ENCODE measurements around the gene RAB4B.

Gene RAB4B

DNA sequence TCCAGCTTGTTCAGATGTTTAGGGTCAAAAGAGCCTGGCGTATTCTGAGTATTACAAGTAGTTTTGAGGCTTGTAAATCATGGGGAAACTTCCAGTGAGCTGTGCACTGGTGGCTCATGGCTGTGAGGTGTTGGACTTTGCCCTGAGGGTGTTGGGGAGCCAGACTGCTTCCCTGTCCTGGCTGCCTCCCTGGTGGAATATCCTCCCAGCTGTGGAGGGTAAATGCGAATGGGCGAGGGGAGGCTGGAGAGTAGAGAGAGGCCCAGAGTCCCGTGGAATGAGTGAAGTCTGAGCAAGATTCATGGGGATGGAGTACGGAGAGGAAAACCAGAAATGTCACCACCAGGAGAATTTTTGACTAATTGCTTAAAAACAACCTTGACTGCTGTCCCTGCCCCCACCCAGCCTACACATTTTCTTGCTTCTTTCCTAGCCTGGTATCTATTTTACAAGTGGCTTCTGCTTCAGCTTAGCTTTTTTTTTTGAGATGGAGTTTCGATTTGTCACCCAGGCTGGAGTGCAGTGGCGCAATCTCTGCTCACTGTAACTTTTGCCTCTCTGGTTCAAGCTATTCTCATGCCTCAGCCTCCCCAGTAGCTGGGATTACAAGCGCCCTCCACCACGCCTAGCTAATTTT, 23.3 kb upstream of the RAB4B start:
- peaks cover 6% of the 10 kb centered on the region for H3K4me1 ChIP-seq (ENCODE audit: control insufficient read depth, low read depth, low read length)
- peak overlapping the region; percentile 27 for H3K9ac ChIP-seq (ENCODE audit: low read length)
- no peak overlapping the region for H3K27ac ChIP-seq (ENCODE audit: low read depth, low read length)
- H3K36me3 ChIP-seq (ENCODE audit: control insufficient read depth, insufficient read depth, low read length): peaks cover 13% of the 10 kb centered on the region
- H3K56ac ChIP-seq (ENCODE audit: low read length): peak overlapping the region; percentile 58
- no peak for DNase-seq
- no peak overlapping the region for H4K8ac ChIP-seq (ENCODE audit: low read depth, low read length)
- peaks cover 63% of the 10 kb centered on the region for H3K79me2 ChIP-seq (ENCODE audit: control insufficient read depth, insufficient read depth, low read length)
- no peak overlapping the region for H3K4ac ChIP-seq (ENCODE audit: low read depth, low read length)
- H3K23ac ChIP-seq (ENCODE audit: low read length): no peak overlapping the region
- peaks cover 15% of the 10 kb centered on the region for H3K79me1 ChIP-seq (ENCODE audit: low read length)
- WGBS (ENCODE audit: extremely low coverage, insufficient coverage, low lambda C conversion rate): no CpG with 5 or more reads among the region's 9 CpGs
- no peak overlapping the region for H2BK15ac ChIP-seq (replicated peaks; ENCODE audit: low read depth)
- H3K4me3 ChIP-seq (ENCODE audit: low read length): no peak overlapping the region
- H4K5ac ChIP-seq (ENCODE audit: low read length): no peak overlapping the region
- no peak overlapping the region for H3K18ac ChIP-seq (ENCODE audit: low read length)
- H2AK5ac ChIP-seq (ENCODE audit: low read length): no peak overlapping the region
- H3K4me2 ChIP-seq (ENCODE audit: low read length): peak overlapping the region; percentile 43
- H3K27me3 ChIP-seq (ENCODE audit: insufficient read depth, low read length, poor library complexity): no peaks in the 10 kb centered on the region
- H2BK120ac ChIP-seq (ENCODE audit: low read depth, low read length): no peak overlapping the region
- no peak overlapping the region for H2BK5ac ChIP-seq (ENCODE audit: low read length)

- H3K9ac ChIP-seq (ENCODE audit: low read length): no peak overlapping the region
- no peak overlapping the region for H3K23ac ChIP-seq (ENCODE audit: low read length)
- H3K56ac ChIP-seq (ENCODE audit: low read length): no peak overlapping the region
- no peak overlapping the region for H3K4me2 ChIP-seq (ENCODE audit: low read length)
- H3K18ac ChIP-seq (ENCODE audit: low read length): no peak overlapping the region
- H3K79me1 ChIP-seq (ENCODE audit: low read length): peaks cover 12% of the 10 kb centered on the region
- no peak for DNase-seq
- no peak overlapping the region for H2AK5ac ChIP-seq (ENCODE audit: low read length)
- H4K5ac ChIP-seq (ENCODE audit: low read length): no peak overlapping the region
- H2BK5ac ChIP-seq (ENCODE audit: low read length): no peak overlapping the region
- H4K8ac ChIP-seq (ENCODE audit: low read depth, low read length): no peak overlapping the region
- no peak overlapping the region for H3K4me3 ChIP-seq (ENCODE audit: low read length)
- H2BK120ac ChIP-seq (ENCODE audit: low read depth, low read length): no peak overlapping the region
- no peak overlapping the region for H3K27ac ChIP-seq (ENCODE audit: low read depth, low read length)
- no peak overlapping the region for H2BK15ac ChIP-seq (replicated peaks; ENCODE audit: low read depth)
- no peak overlapping the region for H3K4ac ChIP-seq (ENCODE audit: low read depth, low read length)
- no peaks in the 10 kb centered on the region for H3K27me3 ChIP-seq (ENCODE audit: insufficient read depth, low read length, poor library complexity)
- peaks cover 64% of the 10 kb centered on the region for H3K79me2 ChIP-seq (ENCODE audit: control insufficient read depth, insufficient read depth, low read length)
- no CpG with 5 or more reads among the region's 3 CpGs for WGBS (ENCODE audit: extremely low coverage, insufficient coverage, low lambda C conversion rate)
- H3K36me3 ChIP-seq (ENCODE audit: control insufficient read depth, insufficient read depth, low read length): peaks cover 16% of the 10 kb centered on the region
- peaks cover 4% of the 10 kb centered on the region for H3K4me1 ChIP-seq (ENCODE audit: control insufficient read depth, low read depth, low read length)
Observed at GRCh38 chr19:40755248-40755624, 22.8 kb upstream of the RAB4B start.

DNA sequence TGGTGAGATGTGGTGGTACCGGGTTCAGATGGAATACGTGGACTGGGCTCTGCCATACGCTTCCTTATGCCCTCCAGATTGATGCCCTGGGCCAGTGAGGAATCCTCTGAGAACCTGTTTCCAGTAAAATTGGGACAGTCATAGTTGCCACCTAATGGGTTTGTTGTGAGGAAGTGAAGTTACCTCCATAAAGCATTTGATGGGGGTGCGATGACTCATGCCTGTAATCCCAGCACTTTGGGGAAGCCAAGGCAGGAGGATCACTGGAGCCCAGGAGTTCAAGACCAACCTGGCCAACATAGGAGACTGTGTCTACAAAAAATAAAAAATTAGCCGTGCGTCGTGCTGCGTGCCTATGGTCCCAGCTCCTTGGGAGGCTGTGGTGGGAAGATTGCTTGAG, 22.3 kb upstream of the RAB4B start:
- Histone ChIP-seq H2AK5ac (ENCODE audit: low read length) (no peak overlapping the region), H3K36me3 (ENCODE audit: control insufficient read depth, insufficient read depth, low read length) (peaks cover 18% of the 10 kb centered on the region)

DNA sequence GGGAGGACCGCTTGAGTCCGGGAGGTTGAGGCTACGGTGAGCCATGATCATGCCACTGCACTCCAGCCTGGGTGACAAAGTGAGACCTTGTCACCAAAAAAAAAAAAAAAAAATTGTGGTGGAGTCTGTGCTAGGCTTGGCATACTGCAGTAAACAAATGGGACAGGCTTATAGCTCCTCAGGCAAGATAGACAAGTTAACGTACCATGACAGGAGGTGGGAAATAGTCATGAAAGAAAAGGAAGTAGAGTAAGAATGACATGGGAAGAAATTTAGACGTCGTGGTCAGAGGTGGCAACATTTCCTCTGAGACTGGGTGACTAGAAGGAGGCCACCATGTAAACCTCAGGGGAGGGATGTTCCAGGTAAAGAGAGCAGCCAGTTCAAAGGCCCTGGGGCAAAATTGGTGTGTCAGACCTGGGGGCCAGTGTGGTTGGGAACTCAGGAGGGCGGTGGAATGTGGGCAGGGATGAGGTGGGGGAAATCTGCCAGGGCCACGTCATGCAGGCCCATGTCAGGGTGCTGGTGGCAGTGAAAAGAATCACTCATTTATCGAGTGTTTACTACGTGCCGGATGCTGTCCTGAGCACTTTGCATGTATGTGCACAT, 21.4 kb upstream of the RAB4B start:
- peaks cover 4% of the 10 kb centered on the region for H3K4me1 ChIP-seq (ENCODE audit: control insufficient read depth, low read depth, low read length)
- H3K56ac ChIP-seq (ENCODE audit: low read length): no peak overlapping the region
- no peak for DNase-seq
- no peak overlapping the region for H4K8ac ChIP-seq (ENCODE audit: low read depth, low read length)
- H3K18ac ChIP-seq (ENCODE audit: low read length): no peak overlapping the region
- H3K23ac ChIP-seq (ENCODE audit: low read length): no peak overlapping the region
- no peak overlapping the region for H3K4me3 ChIP-seq (ENCODE audit: low read length)
- H4K5ac ChIP-seq (ENCODE audit: low read length): no peak overlapping the region
- H3K9ac ChIP-seq (ENCODE audit: low read length): no peak overlapping the region
- H3K27ac ChIP-seq (ENCODE audit: low read depth, low read length): no peak overlapping the region
- H2BK15ac ChIP-seq (replicated peaks; ENCODE audit: low read depth): no peak overlapping the region
- H2BK120ac ChIP-seq (ENCODE audit: low read depth, low read length): no peak overlapping the region
- H2AK5ac ChIP-seq (ENCODE audit: low read length): no peak overlapping the region
- H3K36me3 ChIP-seq (ENCODE audit: control insufficient read depth, insufficient read depth, low read length): peaks cover 18% of the 10 kb centered on the region
- H3K79me2 ChIP-seq (ENCODE audit: control insufficient read depth, insufficient read depth, low read length): peaks cover 61% of the 10 kb centered on the region
- no CpG with 5 or more reads among the region's 11 CpGs for WGBS (ENCODE audit: extremely low coverage, insufficient coverage, low lambda C conversion rate)
- no peak overlapping the region for H2BK5ac ChIP-seq (ENCODE audit: low read length)
- H3K4ac ChIP-seq (ENCODE audit: low read depth, low read length): no peak overlapping the region
- no peaks in the 10 kb centered on the region for H3K27me3 ChIP-seq (ENCODE audit: insufficient read depth, low read length, poor library complexity)
- H3K79me1 ChIP-seq (ENCODE audit: low read length): peaks cover 12% of the 10 kb centered on the region
- no peak overlapping the region for H3K4me2 ChIP-seq (ENCODE audit: low read length)

More for the DNA sequence above, 22.3 kb upstream of the RAB4B start:
- H4K5ac ChIP-seq (ENCODE audit: low read length): no peak overlapping the region
- no peaks in the 10 kb centered on the region for H3K27me3 ChIP-seq (ENCODE audit: insufficient read depth, low read length, poor library complexity)
- H2BK120ac ChIP-seq (ENCODE audit: low read depth, low read length): no peak overlapping the region
- H2BK5ac ChIP-seq (ENCODE audit: low read length): no peak overlapping the region
- no peak overlapping the region for H3K4ac ChIP-seq (ENCODE audit: low read depth, low read length)
- H3K9ac ChIP-seq (ENCODE audit: low read length): no peak overlapping the region
- no peak for DNase-seq
- H3K23ac ChIP-seq (ENCODE audit: low read length): no peak overlapping the region
- no peak overlapping the region for H4K8ac ChIP-seq (ENCODE audit: low read depth, low read length)
- peaks cover 4% of the 10 kb centered on the region for H3K4me1 ChIP-seq (ENCODE audit: control insufficient read depth, low read depth, low read length)
- H3K18ac ChIP-seq (ENCODE audit: low read length): no peak overlapping the region
- no peak overlapping the region for H2BK15ac ChIP-seq (replicated peaks; ENCODE audit: low read depth)
- no peak overlapping the region for H3K4me3 ChIP-seq (ENCODE audit: low read length)
- H3K79me1 ChIP-seq (ENCODE audit: low read length): peaks cover 12% of the 10 kb centered on the region
- WGBS (ENCODE audit: extremely low coverage, insufficient coverage, low lambda C conversion rate): no CpG with 5 or more reads among the region's 8 CpGs
- no peak overlapping the region for H3K56ac ChIP-seq (ENCODE audit: low read length)
- peaks cover 67% of the 10 kb centered on the region for H3K79me2 ChIP-seq (ENCODE audit: control insufficient read depth, insufficient read depth, low read length)
- no peak overlapping the region for H3K27ac ChIP-seq (ENCODE audit: low read depth, low read length)
- no peak overlapping the region for H3K4me2 ChIP-seq (ENCODE audit: low read length)

- Histone ChIP-seq H3K56ac (ENCODE audit: low read length) (no peak overlapping the region), H3K27me3 (ENCODE audit: insufficient read depth, low read length, poor library complexity) (no peaks in the 10 kb centered on the region), H2BK15ac (replicated peaks; ENCODE audit: low read depth) (no peak overlapping the region), H4K8ac (ENCODE audit: low read depth, low read length) (no peak overlapping the region), H3K4me1 (ENCODE audit: control insufficient read depth, low read depth, low read length) (peaks cover 4% of the 10 kb centered on the region), H3K18ac (ENCODE audit: low read length) (no peak overlapping the region), H3K4ac (ENCODE audit: low read depth, low read length) (no peak overlapping the region), H4K5ac (ENCODE audit: low read length) (no peak overlapping the region), H3K9ac (ENCODE audit: low read length) (no peak overlapping the region), H3K4me3 (ENCODE audit: low read length) (no peak overlapping the region), H3K79me2 (ENCODE audit: control insufficient read depth, insufficient read depth, low read length) (peaks cover 45% of the 10 kb centered on the region), H2BK5ac (ENCODE audit: low read length) (no peak overlapping the region), H3K27ac (ENCODE audit: low read depth, low read length) (no peak overlapping the region), H3K23ac (ENCODE audit: low read length) (no peak overlapping the region), H2AK5ac (ENCODE audit: low read length) (no peak overlapping the region), H3K4me2 (ENCODE audit: low read length) (no peak overlapping the region), H3K36me3 (ENCODE audit: control insufficient read depth, insufficient read depth, low read length) (peaks cover 31% of the 10 kb centered on the region), H3K79me1 (ENCODE audit: low read length) (peaks cover 17% of the 10 kb centered on the region), H2BK120ac (ENCODE audit: low read depth, low read length) (no peak overlapping the region)
- no CpG with 5 or more reads among the region's 3 CpGs for WGBS (ENCODE audit: extremely low coverage, insufficient coverage, low lambda C conversion rate)
- DNase-seq: no peak
Observed at GRCh38 chr19:40758491-40758890, 19.6 kb upstream of the RAB4B start.

GRCh38 chr19:40759352-40759751, 18.7 kb upstream of the RAB4B start:
- Histone ChIP-seq H3K23ac (ENCODE audit: low read length) (no peak overlapping the region), H2BK5ac (ENCODE audit: low read length) (no peak overlapping the region), H4K8ac (ENCODE audit: low read depth, low read length) (no peak overlapping the region), H3K36me3 (ENCODE audit: control insufficient read depth, insufficient read depth, low read length) (peaks cover 39% of the 10 kb centered on the region), H3K4me3 (ENCODE audit: low read length) (no peak overlapping the region), H3K18ac (ENCODE audit: low read length) (no peak overlapping the region), H3K79me2 (ENCODE audit: control insufficient read depth, insufficient read depth, low read length) (peaks cover 39% of the 10 kb centered on the region), H2BK120ac (ENCODE audit: low read depth, low read length) (no peak overlapping the region), H2BK15ac (replicated peaks; ENCODE audit: low read depth) (no peak overlapping the region), H4K5ac (ENCODE audit: low read length) (no peak overlapping the region), H3K9ac (ENCODE audit: low read length) (no peak overlapping the region), H3K4me1 (ENCODE audit: control insufficient read depth, low read depth, low read length) (peaks cover 2% of the 10 kb centered on the region), H3K27me3 (ENCODE audit: insufficient read depth, low read length, poor library complexity) (no peaks in the 10 kb centered on the region), H3K4me2 (ENCODE audit: low read length) (no peak overlapping the region), H3K4ac (ENCODE audit: low read depth, low read length) (no peak overlapping the region), H2AK5ac (ENCODE audit: low read length) (no peak overlapping the region), H3K56ac (ENCODE audit: low read length) (no peak overlapping the region), H3K27ac (ENCODE audit: low read depth, low read length) (no peak overlapping the region), H3K79me1 (ENCODE audit: low read length) (peaks cover 17% of the 10 kb centered on the region)
- WGBS (ENCODE audit: extremely low coverage, insufficient coverage, low lambda C conversion rate): no CpG with 5 or more reads among the region's 13 CpGs
- no peak for DNase-seq
